ENCODE results near the gene CCT7. TPM values are rescaled to one million over a fixed set of nuclear protein-coding genes. Genes with fewer than 3 reads are reported as not detected.
A peak's percentile ranks its signal among the peaks of the same experiment; 100 is the strongest.

CCT7 gene
- total RNA-seq, 1 experiment from 2014 or later: 538 TPM

DNA sequence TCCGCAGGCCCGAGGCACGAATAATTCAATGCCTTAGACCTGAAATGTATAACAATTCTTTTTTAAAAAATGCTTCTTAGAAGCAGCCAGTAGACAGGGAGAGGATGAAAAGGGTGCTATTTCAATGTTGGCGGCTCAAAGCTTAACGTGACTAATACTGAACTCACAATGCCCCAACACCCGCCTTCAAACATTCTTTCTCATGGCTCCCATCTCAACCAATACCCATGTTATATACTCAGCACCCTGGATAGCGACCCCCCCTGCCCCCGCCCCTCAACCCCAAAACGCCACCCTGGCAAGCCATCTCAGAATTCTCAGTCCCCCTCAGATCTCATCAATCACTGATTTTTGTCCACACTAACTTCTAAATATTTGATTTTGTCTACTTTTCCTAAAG is 45.7 kb downstream of the CCT7 start:
- no TSS peak for BruUV-seq (replicated peaks)
- H3K4me2 ChIP-seq (ENCODE audit: low read length): no peak overlapping the region
- TF ChIP-seq EZH2phosphoT487 (IDR thresholded peaks at IDR 0.05; ENCODE audit: borderline replicate concordance, low read length): no peak
- no peak for TF ChIP-seq EZH2 (IDR thresholded peaks at IDR 0.05; ENCODE audit: low read length, unreplicated experiment)
- no peak for TF ChIP-seq CTCF (conservative IDR thresholded peaks at IDR 0.05; ENCODE audit: low read depth, low read length)
- no peaks in the 10 kb centered on the region for H3K9me3 ChIP-seq (ENCODE audit: low read length)
- H3K36me3 ChIP-seq (ENCODE audit: low read depth, low read length): no peaks in the 10 kb centered on the region
- no peaks in the 10 kb centered on the region for H3F3A ChIP-seq (ENCODE audit: low read length, unreplicated experiment)
- intact Hi-C loops (cut with micrococcal nuclease): no loop called here
- H3K9me2 ChIP-seq (replicated peaks; ENCODE audit: low read length): no peaks in the 10 kb centered on the region
- no peak overlapping the region for H3K4me3 ChIP-seq (ENCODE audit: low read length)
- H2AFZ ChIP-seq (ENCODE audit: low read length): no peak overlapping the region
- ATAC-seq (no peak), DNase-seq (no peak)
- H3K4me1 ChIP-seq (ENCODE audit: insufficient read depth, low read length): peaks cover 12% of the 10 kb centered on the region; the same call in 1 of the 2 replicates
- no peak overlapping the region for H3K27ac ChIP-seq (ENCODE audit: low read length)
- H3K79me2 ChIP-seq (ENCODE audit: low read length): 0 out of 2 replicates have a peak, but pooled peaks cover 10% of the 10 kb centered on the region
- CTCF ChIA-PET: no interaction called here
- no peaks in the 10 kb centered on the region for H4K20me1 ChIP-seq (ENCODE audit: low read length)
- no peaks in the 10 kb centered on the region for H3K27me3 ChIP-seq (ENCODE audit: low read length)
- POLR2A ChIA-PET (ENCODE audit: unreplicated experiment): no interaction called here
- H3K9ac ChIP-seq (ENCODE audit: low read length): no peak overlapping the region

DNA sequence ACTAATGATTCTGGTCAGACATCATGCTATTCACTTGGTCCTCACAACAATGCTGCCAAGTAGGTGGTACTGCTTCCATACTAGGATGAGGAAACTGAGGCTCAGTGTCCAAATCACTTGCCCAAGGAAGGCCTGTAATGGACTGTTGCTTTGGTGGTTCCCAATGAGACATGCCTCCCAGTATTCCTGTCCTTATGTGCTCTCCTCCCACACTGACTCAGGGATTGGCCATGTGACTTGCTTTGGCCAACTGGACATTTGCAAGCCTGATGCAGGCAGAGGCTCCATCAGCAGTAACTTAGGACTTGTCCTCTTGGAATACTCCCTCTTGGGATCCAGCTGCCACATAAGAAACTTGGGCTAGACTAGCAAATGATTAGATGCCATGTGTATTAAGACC is 47.1 kb downstream of the CCT7 start:
- no peaks in the 10 kb centered on the region for H3K36me3 ChIP-seq (ENCODE audit: low read depth, low read length)
- H3K79me2 ChIP-seq (ENCODE audit: low read length): 0 out of 2 replicates have a peak, but pooled peaks cover 10% of the 10 kb centered on the region
- H3K9me2 ChIP-seq (replicated peaks; ENCODE audit: low read length): no peaks in the 10 kb centered on the region
- no peaks in the 10 kb centered on the region for H4K20me1 ChIP-seq (ENCODE audit: low read length)
- H3K4me2 ChIP-seq (ENCODE audit: low read length): no peak overlapping the region
- H3K4me1 ChIP-seq (ENCODE audit: insufficient read depth, low read length): peaks cover 12% of the 10 kb centered on the region; the same call in 1 of the 2 replicates
- no peak overlapping the region for H2AFZ ChIP-seq (ENCODE audit: low read length)
- TF ChIP-seq EZH2phosphoT487 (IDR thresholded peaks at IDR 0.05; ENCODE audit: borderline replicate concordance, low read length) (no peak), EZH2 (IDR thresholded peaks at IDR 0.05; ENCODE audit: low read length, unreplicated experiment) (no peak), CTCF (conservative IDR thresholded peaks at IDR 0.05; ENCODE audit: low read depth, low read length) (no peak)
- no peaks in the 10 kb centered on the region for H3K27me3 ChIP-seq (ENCODE audit: low read length)
- no peaks in the 10 kb centered on the region for H3K9me3 ChIP-seq (ENCODE audit: low read length)
- ChIA-PET POLR2A (ENCODE audit: unreplicated experiment) (no interaction called here), CTCF (no interaction called here)
- DNase-seq (no peak), ATAC-seq (no peak)
- intact Hi-C loops (cut with micrococcal nuclease): no loop called here
- no peaks in the 10 kb centered on the region for H3F3A ChIP-seq (ENCODE audit: low read length, unreplicated experiment)
- no TSS peak for BruUV-seq (replicated peaks)
- no peak overlapping the region for H3K27ac ChIP-seq (ENCODE audit: low read length)
- H3K4me3 ChIP-seq (ENCODE audit: low read length): no peak overlapping the region
- H3K9ac ChIP-seq (ENCODE audit: low read length): no peak overlapping the region

DNA sequence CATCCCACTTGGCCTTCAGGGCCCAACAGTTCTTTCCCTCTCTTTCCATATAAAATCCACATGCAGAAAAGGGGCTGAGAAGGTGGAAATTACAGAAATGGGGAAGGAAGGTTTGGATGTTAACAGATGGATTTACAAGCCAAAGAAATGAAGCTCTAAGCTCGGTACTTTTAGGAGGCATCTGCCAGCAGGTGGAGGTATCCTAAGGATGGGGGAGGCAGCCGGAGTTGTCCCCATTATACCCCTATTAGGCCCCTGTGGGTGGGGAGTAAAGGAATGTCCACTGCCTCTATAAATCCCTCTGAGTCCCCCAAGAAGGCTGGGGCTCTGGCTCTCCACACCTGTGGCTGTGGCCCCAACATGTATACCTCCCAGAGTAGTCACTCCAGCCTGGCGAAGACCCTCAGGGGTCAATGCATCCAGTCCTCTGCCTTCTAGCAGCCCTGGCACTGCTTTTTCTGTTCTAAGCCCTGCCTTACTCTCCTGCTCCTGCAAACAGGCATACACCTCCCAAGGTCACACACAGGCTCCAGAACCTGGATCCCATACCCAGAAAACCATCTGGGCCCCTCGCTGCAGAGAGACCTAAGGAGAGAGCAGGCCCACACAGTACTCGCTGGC is 48.9 kb downstream of the CCT7 start:
- BruUV-seq (replicated peaks): TSS peak; percentile 25
- H3K79me2 ChIP-seq (ENCODE audit: low read length): 0 out of 2 replicates have a peak, but pooled peaks cover 10% of the 10 kb centered on the region
- no peak overlapping the region for H3K27ac ChIP-seq (ENCODE audit: low read length)

More for the DNA sequence above, 48.9 kb downstream of the CCT7 start:
- Histone ChIP-seq H3K27me3 (ENCODE audit: low read length) (no peaks in the 10 kb centered on the region), H4K20me1 (ENCODE audit: low read length) (no peaks in the 10 kb centered on the region), H3K4me3 (ENCODE audit: low read length) (peak overlapping the region; percentile 83), H3K4me2 (ENCODE audit: low read length) (peak overlapping the region; percentile 95), H3F3A (ENCODE audit: low read length, unreplicated experiment) (no peaks in the 10 kb centered on the region), H3K4me1 (ENCODE audit: insufficient read depth, low read length) (peaks cover 12% of the 10 kb centered on the region; the same call in 1 of the 2 replicates), H3K36me3 (ENCODE audit: low read depth, low read length) (no peaks in the 10 kb centered on the region), H2AFZ (ENCODE audit: low read length) (peak overlapping the region; percentile 87; the same call in 1 of the 2 replicates), H3K9me3 (ENCODE audit: low read length) (no peaks in the 10 kb centered on the region), H3K9me2 (replicated peaks; ENCODE audit: low read length) (no peaks in the 10 kb centered on the region), H3K9ac (ENCODE audit: low read length) (peak overlapping the region; percentile 65; the same call in 1 of the 2 replicates)
- no peak for ATAC-seq
- ChIA-PET POLR2A (ENCODE audit: unreplicated experiment) (no interaction called here), CTCF (no interaction called here)
- no peak for DNase-seq
- intact Hi-C loops (cut with micrococcal nuclease): no loop called here
- no peak for TF ChIP-seq CTCF (conservative IDR thresholded peaks at IDR 0.05; ENCODE audit: low read depth, low read length)

All from PC-3 (cell line).